Astrocyte of the hippocampus (primary cell): ENCODE data around the gene YRDC.
"Not testable (repeated sequence)": the region's sequence is repeated elsewhere in the genome, so short reads cannot be mapped to it uniquely, and the experiment has no call there.

Experiments used
- DNase-seq: peaks from one replicate; pipeline ENCODE4 v3.0.0; 2011; ENCODE audit warnings: low read depth, low spot score

YRDC gene

GRCh38 chr1:37771440-37771839 lies 36.6 kb downstream of the YRDC start:
- DNase-seq, result not testable (repeated sequence)

DNA sequence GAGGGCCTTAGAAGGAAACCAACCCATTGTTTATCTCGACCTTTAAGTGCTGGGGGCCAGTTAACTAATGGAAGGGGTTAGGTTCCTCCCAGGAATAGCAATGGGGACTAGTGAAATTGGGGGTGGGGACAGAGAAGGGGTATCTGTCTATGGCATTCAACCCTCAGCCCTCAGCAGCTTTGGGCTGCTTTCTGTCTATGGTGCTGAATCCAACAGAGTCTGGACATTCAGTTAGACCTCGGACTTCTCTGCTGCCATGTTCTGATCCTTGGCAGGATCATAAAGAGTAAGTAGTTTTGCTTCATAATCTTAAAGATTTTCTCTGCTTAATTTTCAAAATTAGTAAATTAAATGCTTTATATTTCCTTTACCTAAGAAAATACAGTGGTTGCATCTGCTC lies 40.5 kb downstream of the YRDC start:
- no peak for DNase-seq

- DNase-seq, result no peak
Observed at GRCh38 chr1:37765916-37766664, 41.9 kb downstream of the YRDC start.

- no peak for DNase-seq
Observed at GRCh38 chr1:37764888-37765441, 43.0 kb downstream of the YRDC start, which contains the start of gene EPHA10. Gene EPHA10 (minus strand): TSS chr1:37765120. CDS start chr1:37765066, 54 bp downstream.

- DNase-seq, result peak; percentile 82
Observed at GRCh38 chr1:37764414-37764825, 43.6 kb downstream of the YRDC start.

DNA sequence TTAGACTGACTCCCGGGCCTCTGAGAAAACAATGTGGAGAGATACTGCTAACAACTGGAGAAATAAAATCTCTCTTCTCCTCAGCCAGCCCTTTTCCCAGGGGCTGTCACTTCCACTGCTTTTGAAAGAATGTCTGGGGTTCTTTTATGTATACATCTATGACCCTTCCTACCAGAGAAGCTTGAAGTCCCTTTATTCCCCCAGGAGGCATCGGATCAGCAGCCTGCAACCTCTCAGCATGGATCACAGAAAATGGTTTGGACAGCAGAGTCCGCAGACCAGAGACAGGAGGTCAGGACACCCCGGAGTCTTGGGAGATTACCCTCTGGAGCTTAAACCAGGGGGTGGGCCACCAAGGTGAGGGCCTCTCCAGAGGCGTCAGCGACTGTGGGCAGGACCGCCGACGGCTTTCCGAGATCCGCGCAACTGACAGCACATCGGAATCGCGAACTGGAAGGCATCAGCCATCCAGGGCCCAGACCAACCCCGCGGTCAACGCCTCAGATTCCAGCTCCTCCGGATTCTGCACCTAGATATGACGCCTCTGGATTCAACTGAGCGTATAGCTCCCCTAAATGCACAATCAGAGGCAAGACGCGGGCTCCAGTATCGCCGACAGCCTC lies 44.1 kb downstream of the YRDC start:
- no peak for DNase-seq

DNA sequence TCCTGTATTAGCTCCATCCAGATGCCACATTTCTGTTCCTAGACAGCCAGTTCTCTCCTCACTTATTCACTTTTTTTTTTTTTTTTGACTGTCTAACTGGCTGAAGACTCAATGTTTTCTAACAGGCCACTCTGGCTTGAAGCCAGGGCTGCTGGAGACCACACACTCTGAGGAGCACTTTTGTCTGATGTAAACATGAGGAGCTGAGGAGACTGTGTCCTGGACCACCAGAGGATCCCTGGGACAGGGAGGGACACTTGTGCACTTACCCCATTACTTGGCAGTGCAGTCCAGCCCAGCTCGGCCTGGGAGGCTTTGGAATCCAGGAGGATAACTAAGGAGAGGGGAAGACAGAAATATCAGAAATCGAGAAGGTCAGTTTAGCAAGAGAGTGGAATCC lies 45.5 kb downstream of the YRDC start:
- no peak for DNase-seq

DNA sequence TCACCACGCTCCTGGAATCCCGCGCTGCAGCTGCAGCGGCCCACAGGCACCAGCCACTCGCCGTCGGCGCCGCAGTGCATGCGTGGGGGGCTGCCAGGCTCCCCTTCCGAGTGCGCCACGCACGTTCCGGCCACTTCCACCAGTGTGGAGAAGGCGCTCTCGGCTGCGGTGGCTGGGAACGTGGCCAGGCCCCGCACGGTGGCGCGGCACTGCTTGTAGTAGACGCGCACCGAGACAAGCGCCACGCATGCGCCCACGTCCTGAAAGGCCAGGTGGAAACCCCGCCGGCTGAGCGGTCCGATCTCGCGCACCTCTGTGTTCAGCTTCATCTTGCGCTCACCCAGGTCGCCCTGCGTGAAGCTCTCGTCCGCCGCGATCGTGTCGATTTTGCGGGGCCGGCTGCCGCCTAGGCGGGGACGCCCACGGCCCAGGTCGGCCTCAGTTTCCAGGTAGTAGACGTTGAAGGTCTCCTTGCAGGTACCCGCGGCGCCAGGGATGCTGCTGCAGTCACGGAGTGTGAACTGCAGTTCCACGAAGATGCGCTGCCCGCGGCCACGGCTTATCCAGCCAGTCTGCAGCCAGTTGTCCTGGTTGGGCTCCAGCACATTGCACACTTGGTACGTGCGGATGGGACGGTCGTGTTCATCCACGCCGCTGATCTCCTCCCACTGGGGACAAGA lies 46.5 kb downstream of the YRDC start:
- no peak for DNase-seq

DNA sequence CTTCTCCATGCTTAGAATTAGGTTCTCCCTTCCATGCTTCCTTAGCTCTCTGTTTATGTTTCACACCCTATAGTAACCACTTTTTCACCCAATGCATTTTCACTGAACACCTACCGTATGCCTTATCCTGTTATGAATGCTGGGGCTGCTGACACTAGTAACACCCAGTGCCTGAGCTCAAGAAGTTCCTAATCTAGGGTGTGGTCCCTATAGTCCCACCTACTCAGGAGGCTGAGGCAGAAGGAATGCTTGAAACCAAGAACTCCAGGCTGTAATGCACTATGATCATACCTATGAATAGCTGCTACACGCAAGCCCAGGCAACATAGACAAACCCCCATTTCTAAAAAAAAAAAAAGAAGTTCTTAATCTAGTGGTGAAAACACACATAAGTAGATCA lies 48.6 kb downstream of the YRDC start:
- DNase-seq, result no peak

DNA sequence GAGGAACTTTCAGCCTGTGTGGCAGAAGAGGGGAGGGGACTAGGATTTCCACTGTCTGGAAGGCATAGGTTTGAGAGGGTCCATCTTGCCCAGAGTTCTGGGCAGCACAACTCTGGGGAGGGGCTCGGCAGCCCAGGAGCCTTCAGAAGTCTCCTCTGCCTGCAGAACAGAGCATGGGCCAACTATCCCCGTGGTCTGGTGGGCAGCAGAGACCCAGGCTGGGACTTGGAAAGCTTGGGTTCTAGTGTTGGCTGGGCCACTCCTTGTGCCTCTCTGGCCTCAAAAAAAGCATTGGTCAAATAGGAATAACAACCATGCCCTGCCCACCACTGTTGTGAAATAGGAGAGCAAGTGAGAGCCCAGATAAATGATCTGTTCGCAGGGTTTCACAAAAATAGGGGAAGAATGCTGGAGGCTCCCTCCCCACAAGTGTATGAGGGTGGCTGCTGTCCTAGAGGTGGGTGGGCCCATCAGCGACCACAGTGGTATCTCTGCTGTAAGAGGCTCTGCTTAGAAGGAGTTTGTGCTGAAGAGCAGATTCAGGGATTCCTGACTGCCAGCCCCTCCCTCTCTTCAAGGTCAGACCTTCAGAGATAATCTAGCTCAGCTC lies 52.0 kb downstream of the YRDC start:
- no peak for DNase-seq

- no peak for DNase-seq
Observed at GRCh38 chr1:37755290-37755689, 52.7 kb downstream of the YRDC start.

GRCh38 chr1:37753473-37754321 lies 54.3 kb downstream of the YRDC start:
- no peak for DNase-seq
